DMS114 treated with DMSO at 0.1 percent for 48 hours (cell line): ENCODE measurements around the gene WDR70.
A peak's percentile ranks its signal among the peaks of the same experiment; 100 is the strongest.
"Not testable (repeated sequence)": the region's sequence is repeated elsewhere in the genome, so short reads cannot be mapped to it uniquely, and the experiment has no call there.

Source experiments
- DNase-seq: peaks from one replicate; lab custom pipeline; 2025; ENCODE audit not compliant: unreplicated experiment; lab: John Stamatoyannopoulos, UW

Gene WDR70

DNA sequence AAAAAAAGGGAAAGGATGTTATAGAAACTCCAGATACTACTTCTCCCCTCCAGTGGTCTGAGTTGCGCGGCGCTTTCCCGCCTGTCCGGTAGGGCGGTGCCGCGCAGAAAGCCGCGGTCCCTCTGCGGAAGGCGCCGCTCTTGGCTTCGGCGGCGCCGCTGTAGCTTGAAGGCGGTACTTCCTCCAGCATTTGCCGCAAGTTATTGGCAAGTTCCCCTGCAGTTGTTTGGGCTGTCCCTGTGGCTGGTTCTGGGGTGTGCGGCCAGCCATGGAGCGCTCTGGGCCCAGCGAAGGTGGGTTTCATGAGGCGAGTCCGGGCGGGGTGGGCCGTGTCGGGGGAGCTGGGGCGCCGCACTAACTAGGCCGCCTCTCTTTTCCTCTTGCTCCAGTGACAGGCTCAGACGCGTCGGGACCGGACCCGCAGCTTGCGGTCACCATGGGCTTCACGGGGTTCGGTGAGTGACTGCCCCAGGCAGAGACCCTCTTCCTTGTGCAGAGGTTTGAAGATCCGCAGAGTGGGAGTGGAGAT is at the start of gene WDR70:
TSS of gene WDR70 (plus strand) at position 219 of the 529 bp plus-strand sequence. CDS start at position 269, 50 bp downstream.
- peak; percentile 72 for DNase-seq

DNA sequence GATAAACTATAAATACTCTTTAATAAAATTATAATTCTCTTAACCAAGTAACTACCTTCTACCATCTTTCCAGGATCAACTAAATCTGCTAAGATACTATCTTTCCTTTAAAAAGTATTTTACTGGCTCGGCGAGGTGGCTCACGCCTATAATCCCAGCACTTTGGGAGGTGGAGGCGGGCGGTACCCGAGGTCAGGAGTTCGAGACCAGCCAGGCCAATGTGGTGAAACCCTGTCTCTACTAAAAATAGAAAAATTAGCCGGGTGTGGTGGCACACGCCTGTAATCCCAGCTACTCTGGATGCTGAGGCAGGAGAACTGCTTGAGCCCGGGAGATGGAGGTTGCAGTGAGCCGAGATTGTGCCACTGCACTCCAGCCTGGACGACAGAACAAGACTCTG is 44.4 kb upstream of the WDR70 start:
- not testable (repeated sequence) for DNase-seq

GRCh38 chr5:37342741-37343140 is 36.4 kb upstream of the WDR70 start:
- DNase-seq: not testable (repeated sequence)

DNA sequence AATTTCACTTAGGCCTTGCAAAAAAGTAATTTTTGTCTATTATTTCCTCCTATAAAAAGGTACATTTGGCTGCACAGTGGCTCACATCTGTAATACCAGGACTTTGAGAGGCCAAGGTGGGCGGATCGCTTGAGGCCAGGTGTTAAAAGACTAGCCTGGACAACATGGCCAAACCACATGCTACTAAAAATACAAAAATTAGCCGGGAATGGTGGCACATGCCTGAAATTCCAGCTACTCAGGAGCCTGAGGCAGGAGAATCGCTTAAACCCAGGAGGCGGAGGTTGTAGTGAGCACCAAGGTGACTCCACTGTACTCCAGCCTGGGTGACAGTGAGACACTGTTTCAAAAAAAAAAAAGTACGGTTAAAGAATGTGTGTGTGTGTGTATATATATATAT is 24.0 kb upstream of the WDR70 start:
- no peak for DNase-seq

DNA sequence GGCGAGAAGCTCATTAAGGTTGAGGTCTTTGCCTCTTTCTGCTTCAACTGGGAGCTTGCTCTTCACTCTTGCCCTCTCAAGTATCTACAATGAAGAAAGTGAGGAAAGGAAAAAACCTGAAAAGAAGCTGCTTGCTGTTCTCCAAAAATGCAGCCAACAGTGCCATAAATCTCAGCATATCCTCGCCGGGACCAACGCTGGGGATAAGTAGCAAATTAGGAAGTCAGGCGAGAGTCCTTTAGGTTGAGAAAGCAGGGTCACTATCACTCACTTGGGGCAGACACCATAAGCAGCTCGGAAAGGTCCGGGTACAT is 8.6 kb upstream of the WDR70 start:
- no peak for DNase-seq

DNA sequence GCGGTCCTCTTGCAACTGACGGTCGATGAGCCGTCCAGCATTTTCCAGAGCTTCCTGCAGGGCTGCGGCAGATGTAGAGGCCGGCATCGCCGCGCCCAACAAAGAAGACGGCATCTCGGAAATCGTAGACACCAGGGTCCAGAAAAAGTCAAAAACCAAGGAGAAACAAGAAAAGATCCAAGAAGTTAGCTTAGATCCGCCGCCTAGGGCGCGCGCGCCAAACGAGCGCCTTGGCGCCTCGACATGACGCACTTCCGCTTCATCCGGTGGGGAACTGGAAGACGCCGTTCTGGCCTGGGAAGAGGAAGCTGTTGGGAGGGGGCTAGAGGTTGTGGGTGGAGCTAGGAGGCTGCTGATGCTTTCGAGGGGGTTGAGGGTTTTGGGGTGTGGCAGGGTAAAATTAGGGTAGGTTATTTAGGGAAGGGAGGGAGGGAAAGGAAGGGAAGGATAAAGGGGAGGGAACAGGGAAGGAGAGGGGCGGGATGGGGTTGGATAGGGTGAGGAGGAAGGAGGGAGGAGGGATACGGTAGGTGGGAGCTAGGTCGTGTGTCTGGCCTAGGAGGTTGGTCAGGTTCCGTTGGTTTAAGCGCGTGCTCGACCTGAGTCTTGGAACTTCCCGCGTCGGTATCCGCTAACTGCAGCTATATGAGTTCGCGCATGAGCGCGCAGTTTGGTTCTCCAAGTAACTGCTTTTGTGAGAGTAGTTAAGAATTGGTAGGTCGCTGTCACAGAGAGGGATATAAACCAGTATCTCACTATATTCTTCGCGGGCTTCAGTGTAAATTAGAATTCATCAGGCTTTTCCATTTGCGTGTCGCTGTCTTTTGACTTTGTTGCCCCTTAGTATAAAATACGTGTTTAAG is 8.0 kb upstream of the WDR70 start, which contains the start of gene NUP155:
TSS of gene NUP155 (minus strand) at position 243 of the 863 bp plus-strand sequence. CDS start at position 114, 129 bp downstream.
- DNase-seq: peak; percentile 95

DNA sequence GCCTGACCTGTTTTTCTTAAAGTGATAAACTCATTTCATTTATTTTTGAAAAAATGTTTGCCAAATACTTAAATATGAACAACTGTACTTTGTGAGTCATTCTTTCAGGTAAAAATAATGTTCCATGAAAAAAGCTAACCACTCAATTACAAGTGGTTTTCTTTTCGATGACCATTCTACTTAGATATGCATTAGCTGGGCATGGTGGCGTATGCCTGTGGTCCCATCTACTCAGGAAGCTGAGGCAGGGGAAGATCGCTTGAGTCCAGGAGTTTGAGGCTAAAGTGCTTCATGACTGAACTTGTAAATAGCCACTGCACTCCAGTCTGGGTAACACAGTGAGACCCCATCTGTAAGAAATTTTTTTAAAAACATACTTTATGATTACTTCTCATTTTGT is 4.0 kb upstream of the WDR70 start:
- no peak for DNase-seq

DNA sequence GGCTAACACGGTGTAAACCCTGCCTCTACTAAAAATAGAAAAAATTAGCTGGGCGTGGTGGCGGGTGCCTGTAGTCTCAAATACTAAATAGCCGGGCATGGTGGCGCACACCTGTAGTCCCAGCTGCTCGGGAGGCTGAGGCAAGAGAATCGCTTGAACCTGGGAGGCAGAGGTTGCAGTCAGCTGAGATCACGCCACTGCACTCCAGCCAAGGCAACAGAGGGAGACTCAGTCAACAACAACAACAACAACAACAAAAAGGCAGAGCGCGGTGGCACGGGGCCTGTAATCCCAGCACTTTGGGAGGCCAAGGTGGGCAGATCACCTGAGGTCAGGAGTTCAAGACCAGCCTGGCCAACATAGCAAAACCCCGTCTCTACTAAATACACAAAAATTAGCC is 1.1 kb upstream of the WDR70 start:
- DNase-seq: not testable (repeated sequence)

- DNase-seq: no peak
Observed at GRCh38 chr5:37391591-37391990, 12.5 kb downstream of the WDR70 start.

- no peak for DNase-seq
Observed at GRCh38 chr5:37396352-37396751, 17.2 kb downstream of the WDR70 start.

- no peak for DNase-seq
Observed at GRCh38 chr5:37400501-37400900, 21.4 kb downstream of the WDR70 start.

DNA sequence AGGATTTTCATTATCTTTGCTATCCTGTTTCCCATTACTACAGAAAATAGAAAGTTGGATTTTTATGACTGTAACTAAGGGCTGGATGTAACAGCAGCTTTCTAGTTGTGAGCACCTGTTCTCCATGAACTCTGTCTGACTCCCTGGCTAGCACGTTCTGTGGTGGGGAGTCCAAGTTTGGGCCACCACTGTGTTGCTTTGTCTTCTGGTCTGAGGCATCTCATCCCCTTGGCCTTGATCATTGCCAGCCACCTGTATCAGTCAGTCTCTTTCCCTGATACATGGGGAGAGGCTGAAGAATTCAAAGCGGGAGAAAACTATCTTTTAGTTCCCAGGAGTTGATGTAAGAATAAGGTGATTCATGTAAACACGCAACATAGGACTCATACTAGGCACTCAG is 33.4 kb downstream of the WDR70 start:
- no peak for DNase-seq

DNA sequence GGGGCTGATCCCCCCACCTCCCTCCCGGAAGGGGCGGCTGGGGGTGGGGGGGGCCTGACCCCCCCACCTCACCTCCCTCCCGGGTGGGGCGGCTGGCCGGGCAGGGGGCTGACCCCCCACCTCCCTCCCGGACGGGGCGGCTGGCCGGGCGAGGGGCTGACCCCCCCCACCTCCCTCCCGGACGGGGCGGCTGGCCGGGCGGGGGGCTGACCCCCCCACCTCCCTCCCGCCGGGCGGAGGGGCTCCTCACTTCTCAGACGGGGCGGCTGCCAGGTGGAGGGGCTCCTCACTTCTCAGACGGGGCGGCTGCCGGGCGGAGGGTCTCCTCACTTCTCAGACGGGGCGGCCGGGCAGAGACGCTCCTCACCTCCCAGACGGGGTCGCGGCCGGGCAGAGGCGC is 36.3 kb downstream of the WDR70 start:
- DNase-seq: not testable (repeated sequence)

- no peak for DNase-seq
Observed at GRCh38 chr5:37417347-37417746, 38.2 kb downstream of the WDR70 start.

GRCh38 chr5:37424441-37424840 is 45.3 kb downstream of the WDR70 start:
- DNase-seq: no peak

- DNase-seq: no peak
Observed at GRCh38 chr5:37428044-37428443, 48.9 kb downstream of the WDR70 start.

DNA sequence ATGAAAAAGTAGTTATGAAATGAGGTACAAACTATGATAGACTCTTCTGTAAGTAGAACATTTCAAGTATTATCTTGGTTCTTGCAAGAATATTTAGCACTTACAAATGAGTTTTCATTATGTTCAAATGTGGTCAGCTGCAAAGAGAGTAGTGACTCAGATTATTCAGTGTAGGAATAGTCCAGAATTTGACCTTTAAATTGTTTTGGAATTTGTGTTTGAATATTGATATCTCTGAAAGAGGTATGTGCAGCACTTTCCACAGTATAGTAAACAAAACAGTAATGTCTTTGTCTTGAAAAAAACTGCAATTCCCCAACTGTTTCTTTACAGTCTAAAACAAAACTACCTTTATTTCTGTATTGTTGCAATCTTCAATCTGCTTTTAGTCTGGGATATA is 56.1 kb downstream of the WDR70 start:
- no peak for DNase-seq

DNA sequence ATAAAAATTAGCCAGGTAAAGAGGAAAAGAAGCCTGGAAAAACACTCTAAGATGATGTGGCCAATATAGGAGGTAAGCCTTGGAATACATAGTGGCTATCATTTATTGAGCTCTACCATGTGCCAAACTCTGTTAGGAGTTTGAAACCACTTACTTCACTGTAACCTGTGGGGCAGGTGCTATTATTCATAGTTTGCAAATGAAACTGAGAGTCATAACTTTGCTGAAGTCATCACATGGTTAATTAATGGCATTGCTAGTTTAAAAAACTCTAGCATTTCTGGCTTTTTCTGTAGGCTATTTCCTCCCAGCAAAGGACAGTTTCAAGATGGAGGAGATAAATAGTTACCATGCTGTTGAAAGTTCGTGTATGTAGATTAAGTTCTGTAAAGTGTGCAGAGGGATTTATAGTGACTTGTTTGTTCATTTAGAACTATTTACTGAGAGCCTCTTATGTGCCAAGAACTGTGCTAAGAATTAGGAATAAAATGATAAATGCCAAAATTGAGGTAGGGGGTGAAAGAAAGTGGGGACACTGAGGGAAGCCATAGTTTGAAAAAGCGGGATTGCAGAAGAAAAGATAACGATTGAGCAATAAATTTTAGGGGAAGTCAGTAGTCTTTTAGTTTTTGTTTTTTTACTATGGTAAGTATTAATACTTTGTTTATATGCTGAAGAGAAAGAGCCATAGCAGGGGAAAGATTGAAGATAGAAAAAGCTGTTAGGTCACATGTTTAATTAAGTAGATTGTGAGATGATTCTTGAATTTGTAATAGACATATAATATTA is 57.2 kb downstream of the WDR70 start:
- no peak for DNase-seq

- no peak for DNase-seq
Observed at GRCh38 chr5:37437711-37438110, 58.6 kb downstream of the WDR70 start.

- DNase-seq: not testable (repeated sequence)
Observed at GRCh38 chr5:37445783-37446182, 66.7 kb downstream of the WDR70 start.

DNA sequence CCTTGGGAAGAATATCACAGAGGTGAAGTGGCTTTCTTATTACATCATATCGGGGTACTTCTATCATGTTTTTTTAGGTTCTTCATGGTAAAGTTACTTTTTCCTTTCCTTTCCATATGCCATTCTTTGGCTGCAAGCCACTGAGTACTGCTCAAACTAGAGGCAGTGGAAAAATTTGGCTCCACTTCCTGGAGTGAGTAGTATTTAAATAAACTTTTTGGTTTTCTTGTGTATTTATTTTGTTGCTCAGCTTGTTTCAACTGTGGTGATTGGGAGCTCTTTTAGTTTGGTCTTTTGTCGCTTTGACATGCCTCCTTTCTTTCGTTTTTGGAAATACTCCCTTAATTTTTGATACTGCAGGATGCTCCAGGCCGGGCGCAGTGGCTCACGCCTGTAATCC is 69.8 kb downstream of the WDR70 start:
- no peak for DNase-seq

GRCh38 chr5:37451991-37452390 is 72.9 kb downstream of the WDR70 start:
- DNase-seq: not testable (repeated sequence)
